Measurements from ENCODE around the gene LGR6.

LGR6 gene

GRCh38 chr1:202181586-202181985 lies 12.0 kb upstream of the LGR6 start:
- TF ChIP-seq GATA3 (IDR thresholded peaks at IDR 0.05; ENCODE audit: low read depth, low read length) (no peak), GATA2 (IDR thresholded peaks at IDR 0.05; ENCODE audit: low read depth, low read length) (no peak)

- TF ChIP-seq GATA3 (IDR thresholded peaks at IDR 0.05; ENCODE audit: low read depth, low read length) = no peak
- TF ChIP-seq GATA2 (IDR thresholded peaks at IDR 0.05; ENCODE audit: low read depth, low read length) = no peak
Measured at GRCh38 chr1:202182040-202182877, 11.3 kb upstream of the LGR6 start.

GRCh38 chr1:202184750-202185460 lies 8.7 kb upstream of the LGR6 start:
- TF ChIP-seq GATA2 (IDR thresholded peaks at IDR 0.05; ENCODE audit: low read depth, low read length) (no peak), GATA3 (IDR thresholded peaks at IDR 0.05; ENCODE audit: low read depth, low read length) (no peak)

DNA sequence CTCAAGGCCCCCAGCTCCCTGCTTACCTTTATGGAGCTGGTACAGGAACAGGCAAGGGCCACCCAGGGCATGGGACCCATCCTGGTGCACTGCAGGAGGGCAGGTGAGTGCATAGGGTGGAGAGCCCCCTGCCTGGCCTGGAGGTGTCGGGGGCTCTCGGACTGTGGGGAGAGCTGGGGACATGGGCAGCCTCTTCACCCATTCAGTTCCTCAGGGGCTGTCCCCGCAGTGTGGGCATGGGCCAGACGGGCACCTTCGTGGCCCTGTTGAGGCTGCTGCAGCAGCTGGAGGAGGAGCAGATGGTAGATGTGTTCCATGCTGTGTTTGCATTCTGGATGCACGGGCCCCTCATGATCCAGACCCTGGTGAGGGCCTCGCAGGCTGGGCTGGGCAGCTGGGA lies 7.3 kb upstream of the LGR6 start:
- TF ChIP-seq GATA2 (IDR thresholded peaks at IDR 0.05; ENCODE audit: low read depth, low read length) (no peak), GATA3 (IDR thresholded peaks at IDR 0.05; ENCODE audit: low read depth, low read length) (no peak)

GRCh38 chr1:202187041-202187671 lies 6.4 kb upstream of the LGR6 start:
- TF ChIP-seq GATA2 (IDR thresholded peaks at IDR 0.05; ENCODE audit: low read depth, low read length) (no peak), GATA3 (IDR thresholded peaks at IDR 0.05; ENCODE audit: low read depth, low read length) (no peak)

GRCh38 chr1:202187697-202188407 lies 5.7 kb upstream of the LGR6 start:
- TF ChIP-seq GATA3 (IDR thresholded peaks at IDR 0.05; ENCODE audit: low read depth, low read length) (no peak), GATA2 (IDR thresholded peaks at IDR 0.05; ENCODE audit: low read depth, low read length) (no peak)

GRCh38 chr1:202189001-202189790 lies 4.4 kb upstream of the LGR6 start:
- TF ChIP-seq GATA3 (IDR thresholded peaks at IDR 0.05; ENCODE audit: low read depth, low read length) = no peak
- TF ChIP-seq GATA2 (IDR thresholded peaks at IDR 0.05; ENCODE audit: low read depth, low read length) = no peak

DNA sequence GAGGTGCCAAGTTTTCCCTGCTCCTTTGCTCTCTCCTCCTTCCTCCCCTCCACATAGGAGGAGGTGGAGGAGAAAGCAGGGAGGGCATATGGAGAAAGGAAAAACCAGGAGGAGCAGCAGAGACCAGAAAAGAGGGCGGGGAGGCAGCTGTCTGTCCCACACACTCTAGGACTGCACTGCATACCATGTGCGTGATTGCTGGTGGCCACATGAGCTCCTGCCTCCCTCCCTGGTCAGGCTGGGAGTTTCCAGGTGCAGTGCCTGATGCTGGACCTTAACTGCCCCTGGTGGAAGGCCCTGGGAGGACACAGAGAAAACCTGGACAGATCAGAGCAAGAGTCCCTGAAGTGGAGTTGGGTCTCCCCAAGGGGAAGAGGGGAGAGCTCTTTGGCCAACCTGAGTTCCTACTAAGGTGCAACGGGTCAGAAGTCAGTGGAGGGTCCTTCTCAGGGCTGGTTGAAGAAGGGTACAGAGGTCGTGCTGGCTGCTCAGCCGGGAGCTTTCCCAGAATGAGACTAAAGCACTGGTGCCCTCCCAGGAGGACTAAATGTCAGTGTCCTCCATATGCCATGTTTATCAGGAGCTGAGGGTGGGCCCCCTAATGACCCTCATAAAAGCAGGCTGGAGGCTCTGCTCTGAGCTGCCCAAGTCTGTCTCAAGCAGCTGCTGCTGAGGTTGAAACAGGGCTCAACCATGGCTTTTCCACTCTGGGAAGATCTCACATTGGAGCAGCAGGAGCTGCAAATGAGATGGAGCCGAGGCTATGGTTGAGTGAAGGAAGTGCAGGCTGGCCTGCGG lies 3.5 kb upstream of the LGR6 start:
- TF ChIP-seq GATA3 (IDR thresholded peaks at IDR 0.05; ENCODE audit: low read depth, low read length) (no peak), GATA2 (IDR thresholded peaks at IDR 0.05; ENCODE audit: low read depth, low read length) (no peak)

DNA sequence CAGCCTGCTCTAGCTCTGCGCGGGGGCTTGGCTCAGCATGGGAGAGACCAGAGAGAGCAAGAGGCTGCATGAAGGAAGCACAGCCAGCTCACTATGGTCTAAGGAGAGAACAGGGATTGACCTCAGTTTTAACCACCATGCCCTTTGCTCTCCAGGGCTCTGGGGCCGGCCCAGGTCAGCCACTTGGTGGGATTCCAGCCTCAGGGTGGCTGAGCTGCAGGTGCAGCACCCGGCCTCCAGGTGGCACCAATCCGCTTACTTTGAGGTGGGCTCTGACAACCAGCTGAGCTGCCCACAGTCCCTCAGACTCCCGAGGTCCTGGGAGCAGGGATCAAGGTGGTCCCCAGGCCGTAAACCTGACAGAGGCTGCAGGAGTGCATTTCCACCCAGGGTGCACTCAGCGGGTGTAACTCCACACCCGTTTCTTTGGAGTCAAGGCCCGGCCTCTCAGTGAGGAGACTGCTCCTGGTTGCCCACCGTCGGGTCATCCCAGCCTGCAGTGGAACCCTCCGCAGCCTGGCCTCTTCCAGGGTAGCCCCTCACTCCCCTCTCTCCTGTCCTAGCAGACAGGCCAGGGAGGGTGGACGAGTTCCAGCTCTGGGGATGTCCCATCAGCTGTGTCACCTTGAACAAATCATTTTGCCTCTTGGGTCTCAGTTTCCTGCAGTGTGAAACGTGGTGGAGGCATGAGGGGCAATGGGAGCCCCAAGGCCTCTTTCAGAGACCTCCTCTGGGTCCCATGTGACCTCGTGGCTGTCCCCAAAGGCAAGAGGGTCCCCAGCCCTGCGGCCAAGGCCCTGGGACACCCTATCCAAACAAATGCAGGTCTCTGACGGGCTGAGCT lies 607 bp upstream of the LGR6 start:
- TF ChIP-seq GATA2 (IDR thresholded peaks at IDR 0.05; ENCODE audit: low read depth, low read length) = no peak
- TF ChIP-seq GATA3 (IDR thresholded peaks at IDR 0.05; ENCODE audit: low read depth, low read length) = no peak

- no peak for TF ChIP-seq GATA3 (IDR thresholded peaks at IDR 0.05; ENCODE audit: low read depth, low read length)
- TF ChIP-seq GATA2 (IDR thresholded peaks at IDR 0.05; ENCODE audit: low read depth, low read length) = no peak
Measured at GRCh38 chr1:202194328-202194648, 689 bp downstream of the LGR6 start.

GRCh38 chr1:202197653-202198365 lies 4.2 kb downstream of the LGR6 start:
- TF ChIP-seq GATA2 (IDR thresholded peaks at IDR 0.05; ENCODE audit: low read depth, low read length) (no peak), GATA3 (IDR thresholded peaks at IDR 0.05; ENCODE audit: low read depth, low read length) (no peak)

Data from SH-SY5Y (cell line).